HG03439 (cell line): ENCODE results near the gene RBM34.
"Not testable (repeated sequence)": the region's sequence is repeated elsewhere in the genome, so short reads cannot be mapped to it uniquely, and the experiment has no call there.

Source experiments
- ATAC-seq: cut with Tn5 transposase; IDR thresholded peaks from one replicate; pipeline ENCODE4 v1.9.1; 2021; ENCODE audit warnings: mild to moderate bottlenecking, moderate library complexity; ENCODE audit not compliant: unreplicated experiment

RBM34 gene

DNA sequence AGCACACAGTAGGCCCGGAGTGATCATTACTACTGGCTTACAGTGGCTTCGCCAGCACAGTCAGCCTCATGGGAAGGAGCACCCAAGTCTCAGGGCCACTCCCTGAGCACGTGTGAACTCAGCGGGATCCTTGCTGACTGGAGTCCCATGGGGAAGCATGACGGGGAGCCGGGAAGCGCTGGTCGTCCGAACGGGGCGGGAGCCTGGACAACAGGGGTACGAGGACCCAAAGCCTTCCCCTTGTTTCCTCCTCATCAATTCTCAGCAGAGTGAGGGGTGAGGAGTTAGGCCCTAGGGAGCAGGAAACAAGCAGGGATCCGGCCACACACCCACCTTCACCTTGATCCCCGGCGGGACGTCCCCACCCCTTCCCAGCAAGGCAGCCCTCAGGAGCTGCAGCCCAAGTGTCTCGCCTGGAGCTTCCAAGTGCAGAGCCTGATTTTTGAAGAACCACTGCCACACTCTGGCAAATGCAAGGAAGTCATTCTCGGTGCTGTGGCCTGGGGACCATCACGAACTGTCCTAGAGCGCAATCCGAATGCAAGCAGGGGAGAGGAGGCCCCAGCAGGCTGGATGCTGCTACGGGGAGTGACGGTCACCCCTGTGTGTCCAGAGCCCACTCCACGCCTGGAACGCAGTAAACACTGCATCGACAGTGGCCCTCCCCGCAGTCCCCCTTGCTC, 67.9 kb downstream of the RBM34 start:
- ATAC-seq, result no peak

DNA sequence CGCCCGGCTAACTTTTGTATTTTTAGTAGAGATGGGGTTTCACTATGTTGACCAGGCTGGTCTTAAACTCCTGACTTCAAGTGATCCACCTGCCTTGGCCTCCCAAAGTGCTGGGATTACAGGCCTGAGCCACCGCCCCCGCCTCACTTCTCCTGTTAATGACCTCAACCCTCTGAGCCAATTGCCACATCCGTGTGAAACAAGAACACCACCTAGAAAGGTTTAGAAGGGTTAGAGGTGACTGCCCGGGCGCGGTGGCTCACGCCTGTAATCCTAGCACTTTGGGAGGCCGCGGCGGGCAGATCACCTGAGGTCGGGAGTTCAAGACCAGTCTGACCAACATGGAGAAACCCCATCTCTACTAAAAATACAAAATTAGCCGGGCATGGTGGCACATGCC, 68.6 kb downstream of the RBM34 start:
- not testable (repeated sequence) for ATAC-seq

DNA sequence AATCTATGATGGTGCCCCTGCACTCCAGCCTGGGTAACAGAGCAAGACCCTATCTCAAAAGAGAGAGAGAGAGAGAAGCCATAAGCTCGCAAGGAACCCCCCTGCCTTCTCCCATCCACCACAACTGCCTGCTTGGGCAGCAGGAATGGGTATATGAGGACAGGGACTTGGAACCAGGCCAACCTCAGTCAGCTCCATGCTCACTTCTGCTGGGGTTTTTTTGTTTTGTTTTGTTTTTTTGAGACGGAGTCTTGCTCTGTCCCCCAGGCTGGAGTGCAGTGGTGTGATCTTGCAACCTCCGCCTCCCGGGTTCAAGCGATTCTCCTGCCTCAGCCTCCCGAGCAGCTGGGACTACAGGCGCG, 69.0 kb downstream of the RBM34 start:
- ATAC-seq, result not testable (repeated sequence)

DNA sequence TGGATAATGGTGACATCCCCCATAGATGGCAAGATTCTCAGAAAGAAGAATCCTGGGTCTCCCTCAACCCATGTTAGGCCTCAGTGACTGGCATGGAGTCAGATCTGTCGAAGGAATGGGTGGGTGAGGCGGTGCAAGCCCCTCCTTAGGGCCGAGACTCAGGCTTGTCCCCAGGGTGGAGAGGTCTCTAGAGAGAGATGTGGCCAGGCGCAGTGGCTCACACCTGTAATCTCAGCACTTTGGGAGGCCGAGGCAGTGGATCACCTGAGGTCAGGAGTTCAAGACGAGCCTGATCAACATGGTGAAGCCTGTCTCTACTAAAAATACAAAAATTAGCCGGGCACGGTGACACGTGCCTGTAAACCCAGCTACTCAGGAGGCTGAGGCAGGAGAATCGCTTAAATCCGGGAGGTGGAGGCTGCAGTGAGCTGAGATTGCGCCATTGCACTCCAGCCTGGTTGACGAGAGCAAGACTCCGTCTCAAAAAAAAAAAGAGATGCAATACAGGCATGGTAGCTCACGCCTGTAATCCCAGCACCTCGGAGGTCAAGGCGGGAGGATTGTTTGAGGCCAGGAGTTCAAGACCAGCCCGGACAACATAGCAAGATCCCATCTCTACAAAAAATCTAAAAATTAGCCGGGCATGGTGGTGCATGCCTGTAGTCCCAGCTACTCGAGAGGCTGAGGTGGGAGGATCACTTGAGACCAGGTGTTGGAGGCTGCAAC, 69.6 kb downstream of the RBM34 start:
- not testable (repeated sequence) for ATAC-seq

- no peak for ATAC-seq
These were observed 70.5 kb downstream of the RBM34 start for GRCh38 chr1:235090406-235091069.

DNA sequence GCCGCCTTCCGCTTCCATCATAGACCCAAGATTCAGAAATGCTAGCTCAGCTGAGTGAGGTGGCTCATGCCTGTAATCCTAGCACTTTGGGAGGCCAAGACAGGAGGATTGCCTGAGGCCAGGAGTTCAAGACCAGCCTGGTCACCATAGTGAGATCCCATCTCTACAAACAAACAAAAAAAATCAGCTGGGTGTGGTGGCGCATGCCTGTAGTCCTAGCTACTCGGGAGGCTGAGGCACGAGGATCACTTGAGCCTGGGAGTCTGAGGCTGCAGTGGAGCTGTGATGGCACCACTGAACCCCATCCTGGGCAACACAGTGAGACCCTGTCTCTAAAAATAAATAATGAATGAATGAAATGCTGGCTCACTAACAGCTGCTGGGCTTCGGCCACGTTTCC, 72.1 kb downstream of the RBM34 start:
- ATAC-seq, result no peak

DNA sequence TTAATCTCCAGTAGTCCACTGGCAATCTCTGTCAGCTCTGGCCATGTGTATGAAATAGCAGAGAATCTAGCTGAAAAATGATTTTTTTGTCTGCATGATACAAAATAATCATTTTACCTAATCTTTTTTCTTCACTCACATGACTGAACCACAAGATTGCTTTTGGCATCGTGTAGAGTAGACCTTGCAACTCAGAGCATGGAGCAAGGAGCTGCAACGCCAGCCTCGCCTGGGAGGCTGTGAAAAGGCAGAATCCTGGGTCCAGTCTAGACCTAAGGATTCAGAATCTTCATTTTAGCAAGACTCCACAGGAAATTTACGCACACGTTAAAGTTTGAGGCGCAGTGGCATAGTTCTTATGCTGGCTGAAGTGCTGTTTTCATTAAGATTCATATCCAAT, 72.6 kb downstream of the RBM34 start:
- no peak for ATAC-seq

DNA sequence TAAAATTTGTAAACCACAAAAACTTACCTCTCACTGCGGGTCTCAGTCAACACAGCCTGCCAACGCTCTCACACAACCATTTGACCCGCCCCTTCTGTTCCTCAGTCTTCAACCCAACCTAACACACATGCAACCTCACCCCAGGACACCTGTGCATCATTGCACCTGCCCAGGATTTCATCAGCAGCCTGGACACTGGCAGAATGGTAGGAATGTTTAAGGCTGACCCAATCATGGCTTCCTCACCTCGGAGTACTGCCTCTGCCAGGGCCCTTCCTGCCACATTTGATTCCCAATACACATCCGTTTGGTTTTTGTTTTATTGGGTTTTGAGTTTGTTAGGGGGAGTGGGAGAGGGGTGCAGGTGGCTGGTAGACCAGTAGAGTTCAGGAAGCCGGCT, 73.1 kb downstream of the RBM34 start:
- ATAC-seq, result no peak

DNA sequence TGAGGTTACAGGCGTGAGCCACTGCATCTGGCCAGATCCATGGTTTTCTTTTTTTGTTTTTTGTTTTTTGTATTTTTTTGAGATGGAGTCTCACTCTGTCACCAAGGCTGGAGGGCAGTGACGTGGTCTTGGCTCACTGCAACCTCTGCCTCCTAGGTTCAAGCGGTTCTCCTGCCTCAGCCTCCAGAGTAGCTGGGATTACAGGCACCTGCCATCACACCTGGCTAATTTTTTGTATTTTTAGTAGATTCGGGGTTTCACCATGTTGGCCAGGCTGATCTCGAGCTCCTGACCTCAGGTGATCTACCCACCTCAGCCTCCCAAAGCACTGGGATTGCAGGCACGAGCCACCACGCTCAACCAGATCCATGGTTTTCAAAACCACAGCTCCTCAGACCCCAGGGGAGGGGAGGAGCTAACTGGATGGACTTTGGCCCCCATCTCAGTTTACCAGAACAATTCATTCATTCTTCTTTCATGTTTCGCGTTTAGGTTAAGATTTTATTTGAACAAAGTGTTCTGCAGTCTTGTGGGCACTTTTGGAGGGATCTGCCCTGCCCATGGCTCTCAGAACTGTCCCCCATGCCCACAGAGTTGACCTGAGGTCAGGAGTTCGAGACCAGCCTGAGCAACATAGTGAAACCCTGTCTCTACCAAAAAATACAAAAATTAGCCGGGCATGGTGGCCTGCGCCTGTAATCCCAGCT, 75.5 kb downstream of the RBM34 start:
- ATAC-seq, result not testable (repeated sequence)
